ENCODE results near the gene GOLGB1.

Gene GOLGB1

DNA sequence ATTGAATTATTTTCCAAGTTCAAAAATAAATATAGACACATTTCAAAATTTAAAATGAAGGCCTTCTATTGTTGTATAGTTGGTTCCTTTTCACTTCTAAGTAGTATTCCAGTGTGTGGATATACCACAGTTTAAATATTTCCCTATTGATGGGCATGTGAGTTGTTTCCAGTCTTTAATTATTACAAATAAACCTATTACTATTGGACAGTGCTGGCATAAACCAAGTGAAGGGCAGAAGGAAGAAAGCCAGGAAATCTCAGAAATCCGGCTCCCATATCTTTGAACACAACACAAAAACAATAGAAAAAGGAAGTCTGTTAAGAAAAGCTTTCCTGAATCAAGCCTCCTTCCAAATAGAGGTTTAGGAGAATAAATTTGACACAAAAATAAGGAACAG lies 26.1 kb downstream of the GOLGB1 start:
- no peak overlapping the region for H3K4me3 ChIP-seq (ENCODE audit: low read length)
- TF ChIP-seq, protein P1, sequence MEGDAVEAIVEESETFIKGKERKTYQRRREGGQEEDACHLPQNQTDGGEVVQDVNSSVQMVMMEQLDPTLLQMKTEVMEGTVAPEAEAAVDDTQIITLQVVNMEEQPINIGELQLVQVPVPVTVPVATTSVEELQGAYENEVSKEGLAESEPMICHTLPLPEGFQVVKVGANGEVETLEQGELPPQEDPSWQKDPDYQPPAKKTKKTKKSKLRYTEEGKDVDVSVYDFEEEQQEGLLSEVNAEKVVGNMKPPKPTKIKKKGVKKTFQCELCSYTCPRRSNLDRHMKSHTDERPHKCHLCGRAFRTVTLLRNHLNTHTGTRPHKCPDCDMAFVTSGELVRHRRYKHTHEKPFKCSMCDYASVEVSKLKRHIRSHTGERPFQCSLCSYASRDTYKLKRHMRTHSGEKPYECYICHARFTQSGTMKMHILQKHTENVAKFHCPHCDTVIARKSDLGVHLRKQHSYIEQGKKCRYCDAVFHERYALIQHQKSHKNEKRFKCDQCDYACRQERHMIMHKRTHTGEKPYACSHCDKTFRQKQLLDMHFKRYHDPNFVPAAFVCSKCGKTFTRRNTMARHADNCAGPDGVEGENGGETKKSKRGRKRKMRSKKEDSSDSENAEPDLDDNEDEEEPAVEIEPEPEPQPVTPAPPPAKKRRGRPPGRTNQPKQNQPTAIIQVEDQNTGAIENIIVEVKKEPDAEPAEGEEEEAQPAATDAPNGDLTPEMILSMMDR (conservative IDR thresholded peaks at IDR 0.05; ENCODE audit: low read depth, low read length), result no peak
- DNase-seq (ENCODE audit: low read depth), result no peak

DNA sequence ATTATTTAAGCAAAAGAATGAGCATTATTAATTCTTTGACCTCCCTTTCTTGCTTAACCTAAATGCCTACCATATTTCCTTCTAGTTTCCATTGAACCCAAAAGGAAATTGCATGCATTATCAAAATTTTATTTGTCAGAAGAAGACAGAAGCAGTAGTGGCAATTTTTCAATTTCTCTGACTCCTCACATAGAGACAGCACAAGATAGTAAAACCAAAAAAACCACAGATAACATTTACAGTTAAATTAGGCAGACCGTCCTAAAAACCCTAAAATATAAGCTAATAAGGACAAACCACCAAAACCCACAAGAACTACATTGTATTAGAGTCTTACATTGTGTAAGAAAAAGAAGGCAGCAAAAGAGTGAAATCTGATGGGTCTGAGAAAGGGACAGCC lies 27.1 kb downstream of the GOLGB1 start:
- H3K4me3 ChIP-seq (ENCODE audit: low read length), result no peak overlapping the region
- TF ChIP-seq, protein P1 (conservative IDR thresholded peaks at IDR 0.05; ENCODE audit: low read depth, low read length), result no peak
- DNase-seq (ENCODE audit: low read depth), result no peak

DNA sequence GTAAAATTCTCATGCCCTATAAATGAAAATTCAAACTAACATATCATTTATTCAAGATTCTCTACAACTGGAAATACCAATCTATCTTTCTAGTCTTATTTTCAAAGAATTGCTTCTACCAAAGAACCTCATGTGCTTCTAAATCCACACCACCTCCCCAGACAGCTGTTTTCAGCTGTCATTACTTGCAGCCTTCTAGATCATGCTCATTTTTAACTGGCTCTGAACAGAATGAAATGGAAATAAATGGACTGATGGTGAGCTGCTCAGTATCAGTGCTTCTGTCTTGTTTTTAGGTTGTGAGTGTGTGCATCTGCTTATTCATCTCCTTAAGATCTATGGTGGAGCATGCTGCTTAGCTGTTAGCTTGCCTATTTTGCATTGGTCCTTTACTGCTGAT lies 29.4 kb downstream of the GOLGB1 start:
- H3K4me3 ChIP-seq (ENCODE audit: low read length), result no peak overlapping the region
- DNase-seq (ENCODE audit: low read depth), result no peak
- TF ChIP-seq, protein P1 (conservative IDR thresholded peaks at IDR 0.05; ENCODE audit: low read depth, low read length), result no peak

DNA sequence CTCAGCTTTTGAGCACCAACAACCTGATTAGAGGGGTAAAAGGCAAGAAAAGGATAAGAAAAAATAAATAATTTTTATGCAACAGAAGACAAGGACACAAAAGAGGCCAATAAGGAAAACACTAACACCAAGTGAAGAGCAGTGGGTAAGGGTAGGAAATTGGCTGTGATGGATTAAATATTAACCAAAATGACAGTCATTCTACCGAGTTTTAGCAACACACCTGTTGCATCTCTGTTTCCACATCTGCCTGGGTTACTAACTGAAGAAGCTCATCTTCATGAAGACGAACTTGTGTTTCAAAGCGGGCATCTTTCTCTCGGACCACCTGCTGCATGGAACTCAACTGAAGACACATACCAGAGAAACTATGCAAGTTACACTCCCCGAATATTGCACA lies 30.1 kb downstream of the GOLGB1 start:
- H3K4me3 ChIP-seq (ENCODE audit: low read length), result no peak overlapping the region
- TF ChIP-seq, protein P1 (conservative IDR thresholded peaks at IDR 0.05; ENCODE audit: low read depth, low read length), result no peak
- DNase-seq (ENCODE audit: low read depth), result no peak

DNA sequence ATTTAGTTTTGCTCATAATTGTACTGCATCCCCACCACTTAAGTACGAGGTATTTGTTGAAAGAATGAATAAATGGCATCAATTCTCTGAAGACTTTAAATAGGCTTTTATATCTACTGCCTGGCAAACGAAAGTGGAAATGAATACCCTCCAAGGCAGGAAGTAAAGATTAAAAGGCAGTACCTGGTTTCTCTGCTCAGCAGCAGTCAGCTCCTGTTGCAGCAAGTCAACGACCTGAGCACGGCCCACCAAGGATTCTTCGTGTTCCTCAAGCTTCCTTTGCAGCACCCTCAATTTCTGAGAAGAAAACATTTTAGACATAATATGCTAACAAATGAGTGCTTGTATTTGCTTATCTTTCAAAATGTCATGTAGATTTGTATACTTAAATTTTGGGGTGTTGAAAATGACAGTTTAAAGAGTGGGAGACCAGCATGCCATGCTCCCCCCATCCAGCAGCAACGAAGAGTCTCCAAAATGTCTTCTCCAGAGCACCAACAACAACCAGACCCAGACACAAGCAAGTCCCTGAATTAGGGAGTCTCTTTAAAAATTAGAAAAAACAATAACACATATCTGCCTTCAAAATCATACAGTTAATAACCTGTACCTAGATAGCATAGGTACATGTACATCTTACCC lies 31.2 kb downstream of the GOLGB1 start:
- TF ChIP-seq, protein P1 (conservative IDR thresholded peaks at IDR 0.05; ENCODE audit: low read depth, low read length), result no peak
- no peak for DNase-seq (ENCODE audit: low read depth)
- no peak overlapping the region for H3K4me3 ChIP-seq (ENCODE audit: low read length)

DNA sequence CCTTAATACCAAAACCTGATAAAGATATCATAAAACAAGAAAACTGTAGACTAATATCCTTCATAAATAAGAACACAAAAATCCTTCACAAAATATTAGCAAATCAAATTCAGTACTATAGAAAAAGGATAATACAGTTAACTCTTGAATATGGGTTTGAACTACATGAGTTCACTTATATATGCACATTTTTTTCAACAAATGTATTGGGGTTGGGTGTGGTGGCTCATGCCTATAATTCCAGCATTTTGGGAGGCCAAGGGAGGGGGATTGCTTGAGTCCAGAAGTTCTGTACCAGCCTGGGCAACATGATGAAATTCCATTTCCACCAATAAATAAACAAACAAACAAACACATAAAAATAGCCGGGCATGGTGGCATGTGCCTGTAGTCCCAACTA lies 39.2 kb downstream of the GOLGB1 start:
- no peak overlapping the region for H3K4me3 ChIP-seq (ENCODE audit: low read length)
- DNase-seq (ENCODE audit: low read depth), result no peak
- TF ChIP-seq, protein P1 (conservative IDR thresholded peaks at IDR 0.05; ENCODE audit: low read depth, low read length), result no peak

- TF ChIP-seq, protein P1 (conservative IDR thresholded peaks at IDR 0.05; ENCODE audit: low read depth, low read length), result no peak
- DNase-seq (ENCODE audit: low read depth), result no peak
- H3K4me3 ChIP-seq (ENCODE audit: low read length), result no peak overlapping the region
Observed at GRCh38 chr3:121707531-121708273, 41.8 kb downstream of the GOLGB1 start.

All from retinal pigment epithelial cell (primary cell).